Effector memory CD8-positive, alpha-beta T cell (primary cell): ENCODE data around the gene VWA2.

Experiments
- ATAC-seq: fragments of 150-1000 bp; cut with Tn5 transposase; replicated peaks from 2 replicates; pipeline ENCODE4 v1.10.0; 2021; ENCODE audit warnings: mild to moderate bottlenecking, moderate library complexity
- DNase-seq, 3 experiments: peaks; one replicate each; pipeline ENCODE4 v3.0.0; 2021
- H3K27ac Mint-ChIP-seq, 2 donors: one replicate each; pipeline ENCODE4 v1.8.0; 2022; ENCODE audit warnings: mild to moderate bottlenecking in 2 of 2, mixed read lengths in 2 of 2, moderate library complexity in 2 of 2
- H3K27me3 Mint-ChIP-seq, 2 donors: one replicate each; pipeline ENCODE4 v1.8.0; 2022; ENCODE audit warnings: mixed read lengths in 2 of 2
- H3K36me3 Mint-ChIP-seq: one replicate; pipeline ENCODE4 v1.8.0; 2022; ENCODE audit warnings: mild to moderate bottlenecking, moderate library complexity, mixed read lengths; ENCODE audit not compliant: insufficient read depth
- H3K4me1 Mint-ChIP-seq, 2 donors: one replicate each; pipeline ENCODE4 v1.8.0; 2022; ENCODE audit warnings: low read depth in 2 of 2, mixed read lengths in 2 of 2
- H3K4me3 Mint-ChIP-seq, 2 donors: one replicate each; pipeline ENCODE4 v1.8.0; 2022; ENCODE audit warnings: mild to moderate bottlenecking in 2 of 2, mixed read lengths in 2 of 2, moderate library complexity in 2 of 2
- H3K9me3 Mint-ChIP-seq, 2 donors: one replicate each; pipeline ENCODE4 v1.8.0; 2022; ENCODE audit warnings: mixed read lengths in 2 of 2

Gene VWA2

DNA sequence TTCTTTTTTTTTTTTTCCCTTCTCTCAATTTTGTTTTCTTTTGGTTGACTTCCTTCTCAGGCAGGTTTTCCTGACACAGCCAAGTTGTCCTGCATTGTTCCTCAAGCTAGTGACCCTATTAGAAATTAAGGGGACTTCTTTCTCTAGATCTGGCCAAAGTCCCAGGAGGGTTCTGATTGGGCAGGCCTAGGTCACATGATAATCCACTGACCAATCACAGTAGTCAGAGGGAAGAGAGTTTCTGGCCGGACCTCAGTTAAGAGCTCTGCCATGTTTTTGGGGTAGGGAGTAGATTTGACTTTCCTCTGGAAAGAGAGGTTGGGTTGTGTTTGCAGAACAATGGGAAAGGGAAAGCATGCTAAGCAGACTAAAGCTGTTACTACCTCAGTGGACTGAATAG, 16.2 kb downstream of the VWA2 start:
- Mint-ChIP-seq H3K9me3 (no peaks in the 10 kb centered on the region), H3K27me3 (peaks cover 20 to 46% of the 10 kb centered on the region in 2 donors)

DNA sequence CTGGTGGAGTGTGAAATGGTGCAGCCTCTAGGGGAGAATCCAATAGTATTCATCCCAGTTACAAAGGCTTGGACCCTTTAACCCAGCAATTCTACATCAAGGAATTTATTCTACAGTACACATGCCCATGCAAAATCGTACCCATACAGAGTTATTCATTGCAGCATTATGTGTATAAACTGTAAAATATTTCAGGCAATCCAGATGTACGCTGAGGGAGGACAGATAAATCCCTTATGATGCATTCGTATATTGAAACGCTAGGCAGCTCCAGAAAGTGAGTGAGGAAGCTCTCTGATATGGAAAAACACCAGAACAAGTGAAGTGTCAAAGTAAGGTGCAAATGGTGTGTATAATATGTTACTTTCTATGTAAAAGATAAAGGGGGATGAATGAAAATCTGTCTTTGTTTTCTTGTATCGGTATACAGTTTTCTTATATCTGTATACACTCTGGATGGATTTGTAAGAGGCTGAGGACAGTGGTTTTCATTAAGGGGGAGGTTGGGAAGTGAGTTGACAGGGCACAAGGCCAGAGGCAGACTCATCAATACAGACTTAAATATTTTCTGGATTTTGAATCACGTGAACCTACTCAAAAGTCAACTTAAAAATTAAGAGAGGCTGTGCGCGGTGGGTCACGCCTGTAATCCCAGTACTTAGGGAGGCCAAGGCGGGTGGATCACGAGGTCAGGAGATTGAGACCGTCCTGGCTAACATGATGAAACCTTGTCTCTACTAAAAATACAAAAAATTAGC, 17.1 kb downstream of the VWA2 start:
- H3K27me3 Mint-ChIP-seq = peaks cover 14 to 37% of the 10 kb centered on the region in 2 donors
- ATAC-seq = no peak
- H3K4me3 Mint-ChIP-seq = no peak overlapping the region
- no peaks in the 10 kb centered on the region for H3K36me3 Mint-ChIP-seq
- DNase-seq = no peak
- H3K9me3 Mint-ChIP-seq = no peaks in the 10 kb centered on the region
- peaks cover 3% of the 10 kb centered on the region in 2 donors for H3K4me1 Mint-ChIP-seq
- H3K27ac Mint-ChIP-seq = no peak overlapping the region

More for the DNA sequence above, 16.2 kb downstream of the VWA2 start:
- no peak for DNase-seq
- no peak for ATAC-seq
- Mint-ChIP-seq H3K4me1 (peaks cover 3% of the 10 kb centered on the region in 2 donors), H3K4me3 (no peak overlapping the region), H3K36me3 (no peaks in the 10 kb centered on the region), H3K27ac (no peak overlapping the region)

DNA sequence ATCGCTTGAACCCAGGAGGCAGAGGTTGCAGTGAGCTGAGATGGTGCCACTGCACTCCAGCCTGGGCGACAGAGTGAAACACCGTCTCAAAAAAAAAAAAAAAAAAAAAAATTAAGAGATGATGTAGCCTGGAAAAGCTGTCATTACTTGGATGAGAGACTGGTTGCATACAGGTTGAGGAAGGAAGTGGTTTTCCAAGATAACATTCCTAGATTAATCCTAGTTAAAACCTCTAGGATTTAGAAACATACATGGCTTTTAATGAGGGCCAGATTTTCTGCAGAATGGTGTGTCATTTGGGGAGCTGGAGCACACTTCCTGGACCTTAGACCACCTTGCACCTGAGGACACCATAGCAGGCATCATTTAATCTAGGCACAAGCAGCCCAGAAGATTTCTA, 17.8 kb downstream of the VWA2 start:
- Mint-ChIP-seq H3K27me3 (peaks cover 13 to 39% of the 10 kb centered on the region in 2 donors), H3K9me3 (no peaks in the 10 kb centered on the region), H3K4me3 (no peak overlapping the region), H3K36me3 (no peaks in the 10 kb centered on the region), H3K27ac (no peak overlapping the region), H3K4me1 (peaks cover 3% of the 10 kb centered on the region in 2 donors)
- ATAC-seq (no peak), DNase-seq (no peak)

DNA sequence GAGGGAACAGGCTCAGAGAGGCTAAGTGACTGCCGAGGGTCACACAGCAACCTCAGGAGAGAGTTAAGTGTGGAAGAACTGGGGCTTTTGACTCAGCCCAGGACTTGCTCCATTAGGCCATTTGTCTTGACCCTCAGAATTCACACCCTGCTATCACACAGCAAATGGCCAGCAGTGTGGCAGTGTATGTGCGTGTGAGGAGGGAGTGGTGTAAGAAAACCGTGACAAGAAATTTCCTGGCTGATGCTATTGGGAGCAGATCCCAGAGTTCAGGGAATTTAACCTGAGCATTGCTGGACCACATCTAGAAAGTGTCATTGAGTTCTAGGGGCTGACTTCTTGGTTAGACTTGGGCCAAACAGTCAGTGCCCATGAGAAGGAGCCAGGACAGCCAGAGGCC, 18.4 kb downstream of the VWA2 start:
- no peak overlapping the region for H3K27ac Mint-ChIP-seq
- ATAC-seq = no peak
- peaks cover 13 to 39% of the 10 kb centered on the region in 2 donors for H3K27me3 Mint-ChIP-seq
- DNase-seq = no peak
- H3K9me3 Mint-ChIP-seq = no peaks in the 10 kb centered on the region
- no peaks in the 10 kb centered on the region for H3K36me3 Mint-ChIP-seq
- peaks cover 3% of the 10 kb centered on the region in 2 donors for H3K4me1 Mint-ChIP-seq
- H3K4me3 Mint-ChIP-seq = no peak overlapping the region

DNA sequence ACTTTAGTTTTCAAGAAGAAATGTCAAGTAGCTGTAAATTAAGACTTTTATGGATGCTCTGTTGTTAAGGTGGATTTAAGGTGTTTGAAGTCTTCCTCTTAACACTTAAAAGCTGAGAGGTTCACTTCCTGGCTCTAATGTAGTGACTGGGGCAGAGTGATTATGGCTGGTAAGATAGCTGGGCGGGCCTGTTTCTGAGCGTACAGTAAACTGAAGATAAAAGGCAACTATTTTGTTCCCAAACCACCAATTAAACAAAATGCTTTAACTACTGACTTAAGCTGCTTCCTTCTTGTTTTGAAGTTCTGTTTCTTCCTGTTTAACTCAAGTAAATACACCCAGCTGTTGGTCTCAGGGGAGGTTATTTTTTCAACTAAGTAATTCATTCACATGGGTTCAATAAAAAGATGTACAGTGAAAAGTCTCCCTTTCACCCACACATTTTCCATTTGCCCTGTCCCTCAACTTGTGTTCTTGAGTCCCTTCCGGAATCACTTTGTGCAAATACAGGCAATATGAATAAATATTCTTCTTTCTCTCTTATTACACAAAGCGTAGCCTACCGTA, 19.3 kb downstream of the VWA2 start:
- Mint-ChIP-seq H3K4me1 (peaks cover 3% of the 10 kb centered on the region in 2 donors), H3K27ac (no peak overlapping the region), H3K36me3 (no peaks in the 10 kb centered on the region), H3K4me3 (no peak overlapping the region), H3K27me3 (peaks cover 13 to 39% of the 10 kb centered on the region in 2 donors), H3K9me3 (no peaks in the 10 kb centered on the region)
- no peak for ATAC-seq
- no peak for DNase-seq

DNA sequence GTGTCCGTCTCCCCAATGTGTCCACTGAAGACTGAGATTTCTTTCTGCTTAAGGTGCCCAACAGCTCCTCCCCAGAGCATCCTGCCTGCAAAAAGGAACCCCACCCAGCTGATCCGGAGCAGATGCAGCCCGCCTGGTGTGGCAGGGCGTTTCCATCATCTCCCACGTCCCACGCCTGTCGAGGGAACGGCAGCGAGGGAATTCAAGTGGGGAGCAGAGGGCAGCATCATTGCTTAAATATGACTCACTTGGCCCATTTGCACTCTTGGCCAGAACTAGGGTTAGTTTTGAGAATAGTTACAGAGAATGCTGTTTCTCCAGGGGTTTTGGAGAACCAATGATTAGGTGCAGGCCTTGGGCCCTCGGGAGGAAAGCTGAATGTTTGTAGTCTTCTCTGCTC, 20.8 kb downstream of the VWA2 start:
- DNase-seq (no peak), ATAC-seq (no peak)
- H3K36me3 Mint-ChIP-seq = no peaks in the 10 kb centered on the region

DNA sequence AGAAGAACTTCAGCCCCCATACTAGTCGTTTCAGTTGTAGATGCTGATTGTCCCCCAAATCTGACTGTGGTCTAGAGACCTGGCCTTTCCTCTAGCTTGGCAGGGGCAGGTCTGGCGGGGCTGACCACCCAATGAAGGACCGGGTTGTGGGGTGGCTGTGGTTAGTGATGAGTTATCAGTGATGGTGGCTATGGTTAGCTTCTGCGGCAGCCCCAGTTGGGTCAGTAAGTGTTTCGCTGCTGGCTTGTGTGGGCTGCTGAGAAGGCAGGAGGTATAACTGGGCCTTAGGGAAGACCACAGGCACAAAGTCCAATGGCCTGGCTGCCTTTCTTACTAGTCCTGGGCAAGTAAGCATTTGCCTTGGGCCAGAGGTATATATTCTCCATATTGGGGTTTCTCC, 21.3 kb downstream of the VWA2 start:
- no peaks in the 10 kb centered on the region for H3K9me3 Mint-ChIP-seq

More for the DNA sequence above, 20.8 kb downstream of the VWA2 start:
- no peak overlapping the region for H3K4me3 Mint-ChIP-seq
- no peaks in the 10 kb centered on the region for H3K9me3 Mint-ChIP-seq
- peaks cover 6 to 30% of the 10 kb centered on the region in 2 donors for H3K27me3 Mint-ChIP-seq
- peaks cover 3% of the 10 kb centered on the region in 2 donors for H3K4me1 Mint-ChIP-seq
- H3K27ac Mint-ChIP-seq = no peak overlapping the region

DNA sequence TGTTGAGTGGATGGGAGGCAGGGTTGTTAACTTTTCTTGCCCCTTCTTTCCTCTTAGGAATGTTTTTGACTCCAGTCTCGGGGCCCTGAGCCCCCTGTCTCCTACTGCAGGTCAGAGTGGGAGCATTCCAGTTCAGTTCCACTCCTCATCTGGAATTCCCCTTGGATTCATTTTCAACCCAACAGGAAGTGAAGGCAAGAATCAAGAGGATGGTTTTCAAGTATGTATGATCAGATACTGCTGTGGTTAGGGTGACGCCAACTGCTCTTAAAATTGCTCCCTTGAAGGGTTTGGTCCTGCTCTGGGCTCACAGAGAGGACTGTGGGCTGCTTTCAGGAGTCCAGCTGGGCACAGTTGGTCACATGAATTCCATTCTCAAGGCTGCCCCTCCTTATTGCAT, 22.0 kb downstream of the VWA2 start:
- ATAC-seq = no peak
- no peak for DNase-seq
- Mint-ChIP-seq H3K27ac (no peak overlapping the region), H3K27me3 (peaks cover 0 to 28% of the 10 kb centered on the region in 2 donors), H3K36me3 (no peaks in the 10 kb centered on the region), H3K4me3 (no peak overlapping the region), H3K4me1 (peaks cover 3% of the 10 kb centered on the region in 2 donors), H3K9me3 (no peaks in the 10 kb centered on the region)

More for the DNA sequence above, 21.3 kb downstream of the VWA2 start:
- H3K4me3 Mint-ChIP-seq = no peak overlapping the region
- H3K36me3 Mint-ChIP-seq = no peaks in the 10 kb centered on the region
- ATAC-seq (no peak), DNase-seq (no peak)
- peaks cover under 1 to 30% of the 10 kb centered on the region in 2 donors for H3K27me3 Mint-ChIP-seq
- peaks cover 3% of the 10 kb centered on the region in 2 donors for H3K4me1 Mint-ChIP-seq
- H3K27ac Mint-ChIP-seq = no peak overlapping the region

DNA sequence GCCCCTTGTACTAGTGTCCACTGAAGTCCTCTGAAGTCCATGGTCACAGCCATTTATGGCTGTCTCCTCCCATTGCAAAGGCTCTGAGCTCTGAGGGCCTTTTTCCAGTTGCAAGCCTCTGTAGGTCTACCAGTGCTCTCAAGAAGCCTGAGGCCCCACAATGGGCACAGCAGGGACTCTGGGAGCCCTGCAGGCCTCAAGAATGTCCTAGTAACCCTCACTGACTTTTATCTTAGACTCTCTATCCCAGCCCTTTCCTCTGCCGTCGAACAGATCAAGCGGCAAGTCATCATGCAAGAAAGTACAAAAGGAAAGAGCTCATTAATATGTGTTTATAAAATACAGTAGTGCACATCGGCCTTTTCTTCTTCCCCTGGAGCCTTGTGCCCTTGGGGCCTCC, 23.4 kb downstream of the VWA2 start:
- no peak overlapping the region for H3K4me3 Mint-ChIP-seq
- no peak for DNase-seq
- no peaks in the 10 kb centered on the region for H3K36me3 Mint-ChIP-seq
- H3K4me1 Mint-ChIP-seq = peaks cover 3% of the 10 kb centered on the region in 2 donors
- H3K9me3 Mint-ChIP-seq = no peaks in the 10 kb centered on the region
- no peak overlapping the region for H3K27ac Mint-ChIP-seq
- no peak for ATAC-seq
- H3K27me3 Mint-ChIP-seq = peaks cover 0 to 25% of the 10 kb centered on the region in 2 donors

DNA sequence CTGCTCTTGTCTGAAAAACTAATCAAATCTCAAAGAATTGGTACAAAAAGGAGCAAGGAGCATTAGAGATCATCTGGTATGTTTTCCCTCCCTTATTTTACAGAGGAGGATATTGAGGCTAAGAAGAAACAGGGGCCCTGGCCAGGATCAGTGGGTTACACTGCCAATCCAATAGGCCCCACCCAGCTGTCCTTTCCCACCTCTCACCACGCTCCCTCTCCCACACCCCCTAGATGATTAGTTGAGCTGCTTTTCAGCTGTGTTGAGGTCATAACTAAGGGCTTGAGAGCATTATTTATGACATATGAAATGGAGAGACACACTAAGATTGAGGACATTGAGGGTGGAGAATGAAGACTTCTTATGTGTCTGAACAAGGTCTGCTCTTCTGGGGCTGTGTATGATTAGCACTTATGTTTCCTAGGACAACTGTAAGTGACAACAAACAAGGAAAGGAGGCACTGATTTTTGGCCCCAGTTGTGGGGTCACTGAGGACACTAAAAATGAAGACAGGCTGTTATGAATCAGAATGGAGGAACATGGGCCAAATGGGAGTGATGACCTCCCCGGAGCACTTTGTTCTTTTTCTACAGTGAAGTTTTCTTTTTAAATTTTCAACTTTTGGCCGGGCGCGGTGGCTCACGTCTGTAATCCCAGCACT, 26.5 kb downstream of the VWA2 start:
- no peak for ATAC-seq
- Mint-ChIP-seq H3K27ac (no peak overlapping the region), H3K36me3 (no peaks in the 10 kb centered on the region), H3K9me3 (no peaks in the 10 kb centered on the region), H3K4me3 (no peak overlapping the region), H3K4me1 (no peaks in the 10 kb centered on the region), H3K27me3 (peaks cover 8 to 33% of the 10 kb centered on the region in 2 donors)
- no peak for DNase-seq

DNA sequence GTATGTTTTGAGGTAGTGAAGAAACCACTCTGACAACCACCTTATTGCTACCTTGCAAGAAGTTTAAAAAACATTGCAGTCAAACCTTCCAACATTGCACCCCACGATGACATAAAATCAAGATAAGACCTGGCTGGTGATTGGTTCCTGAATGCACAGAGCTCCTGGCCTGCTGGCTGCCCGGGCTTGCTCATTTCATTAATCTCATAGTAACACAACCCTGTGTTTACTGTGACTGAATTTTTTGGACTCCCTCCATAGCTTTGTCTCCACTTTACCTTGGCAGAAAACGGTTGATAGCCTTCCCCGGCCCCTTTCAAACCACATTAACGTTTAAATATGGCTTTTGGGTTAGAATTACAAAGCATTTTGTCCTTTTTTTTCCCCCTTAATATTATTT, 27.5 kb downstream of the VWA2 start:
- DNase-seq = no peak
- Mint-ChIP-seq H3K4me3 (no peak overlapping the region), H3K4me1 (no peaks in the 10 kb centered on the region), H3K9me3 (no peaks in the 10 kb centered on the region), H3K27me3 (peaks cover 18 to 39% of the 10 kb centered on the region in 2 donors), H3K27ac (no peak overlapping the region), H3K36me3 (no peaks in the 10 kb centered on the region)
- ATAC-seq = no peak

DNA sequence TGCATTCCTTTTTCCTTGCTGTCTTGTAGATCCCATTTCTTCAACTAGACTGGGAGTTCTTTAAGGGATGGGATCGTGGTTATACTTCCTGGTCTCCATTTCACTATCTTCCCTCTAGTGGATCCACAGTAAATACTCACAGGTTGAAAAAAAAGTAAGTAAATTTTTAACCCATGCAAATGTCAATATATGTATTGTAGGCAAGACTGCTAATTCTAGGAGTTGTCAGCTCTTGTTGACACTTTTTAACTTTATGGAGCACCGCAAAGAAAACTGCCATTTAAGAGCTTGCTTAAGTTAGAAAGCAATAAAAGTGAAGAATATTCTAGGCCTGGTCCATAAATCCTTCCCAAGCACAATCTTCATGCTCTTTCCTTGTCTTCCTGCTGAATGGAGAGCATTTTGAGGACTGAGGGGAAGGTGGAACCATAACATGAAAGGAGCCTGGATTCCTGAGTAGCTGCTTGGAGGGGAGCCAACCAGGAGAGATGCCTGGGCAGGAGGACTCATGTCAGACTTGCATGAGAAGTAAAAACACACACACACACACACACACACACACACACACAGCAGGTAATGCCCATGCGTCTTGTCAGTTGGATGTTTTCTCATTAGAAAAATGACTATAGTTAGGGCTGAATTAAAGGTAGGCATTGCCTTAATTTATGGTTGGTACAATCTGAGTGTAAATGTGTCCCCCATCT, 32.2 kb downstream of the VWA2 start:
- H3K36me3 Mint-ChIP-seq = no peaks in the 10 kb centered on the region
- DNase-seq (no peak), ATAC-seq (no peak)
- H3K4me3 Mint-ChIP-seq = no peak overlapping the region
- no peaks in the 10 kb centered on the region for H3K4me1 Mint-ChIP-seq
- H3K9me3 Mint-ChIP-seq = no peaks in the 10 kb centered on the region
- peaks cover 34 to 57% of the 10 kb centered on the region in 2 donors for H3K27me3 Mint-ChIP-seq
- H3K27ac Mint-ChIP-seq = no peak overlapping the region

DNA sequence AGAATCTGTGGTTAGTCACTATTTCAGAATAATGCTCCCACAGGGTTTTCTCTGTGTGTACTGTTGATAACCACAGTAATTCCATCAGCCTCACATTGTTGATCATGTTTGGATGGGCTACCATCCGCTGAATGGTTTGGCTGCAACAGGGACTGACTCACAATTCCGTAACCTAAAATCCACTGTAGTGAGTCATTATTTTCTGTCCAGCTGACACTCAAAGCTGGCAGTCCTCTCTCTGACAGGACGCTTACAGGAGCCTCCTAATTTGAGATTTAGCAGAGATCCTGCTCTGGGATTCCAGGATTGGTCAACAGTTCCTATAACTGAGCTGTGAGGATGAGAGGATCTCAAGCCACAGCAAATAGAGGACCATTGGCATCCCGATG, 32.7 kb downstream of the VWA2 start:
- Mint-ChIP-seq H3K4me3 (no peak overlapping the region), H3K27ac (no peak overlapping the region), H3K4me1 (no peaks in the 10 kb centered on the region), H3K9me3 (no peaks in the 10 kb centered on the region), H3K27me3 (peaks cover 34 to 57% of the 10 kb centered on the region in 2 donors), H3K36me3 (peaks cover 2% of the 10 kb centered on the region)
- ATAC-seq (no peak), DNase-seq (no peak)
